HG03460 (cell line): Measurements from ENCODE around the gene FADS2.

Experiments used
- ATAC-seq: cut with Tn5 transposase; IDR thresholded peaks from one replicate; pipeline ENCODE4 v1.9.1; 2021; ENCODE audit not compliant: unreplicated experiment

Gene FADS2

GRCh38 chr11:61827571-61828378 is at the start of gene FADS2:
Gene FADS2, plus strand, starts transcription at chr11:61828300. Its CDS starts 91 bp downstream, at chr11:61828391.
- peak; percentile 73 for ATAC-seq

DNA sequence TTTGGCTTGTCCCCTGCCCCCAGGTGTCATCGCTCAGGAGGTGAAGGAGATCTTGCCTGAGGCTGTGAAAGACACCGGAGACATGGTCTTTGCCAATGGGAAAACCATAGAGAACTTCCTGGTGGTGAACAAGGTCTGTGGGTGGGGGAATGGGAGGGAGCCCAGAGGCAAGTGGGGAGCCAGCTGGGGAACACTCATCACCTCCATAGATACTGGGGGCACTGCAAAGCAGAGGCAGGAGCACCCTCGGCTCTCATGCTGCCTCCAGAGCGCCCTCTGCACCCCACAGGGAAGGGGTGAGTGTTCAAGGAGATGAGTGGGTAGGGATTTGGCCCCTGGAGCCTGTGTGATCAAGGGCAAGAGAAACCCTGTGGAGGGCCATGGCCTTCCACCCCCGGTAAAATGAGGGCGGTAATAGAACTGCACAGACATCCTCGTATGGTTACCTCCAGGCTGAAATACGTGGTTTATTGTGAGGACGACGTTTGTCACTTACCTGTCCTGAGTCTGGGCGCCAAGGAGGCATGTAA is 49.7 kb upstream of the FADS2 start:
- ATAC-seq = no peak

GRCh38 chr11:61778920-61779650 is 49.0 kb upstream of the FADS2 start:
- ATAC-seq = no peak

DNA sequence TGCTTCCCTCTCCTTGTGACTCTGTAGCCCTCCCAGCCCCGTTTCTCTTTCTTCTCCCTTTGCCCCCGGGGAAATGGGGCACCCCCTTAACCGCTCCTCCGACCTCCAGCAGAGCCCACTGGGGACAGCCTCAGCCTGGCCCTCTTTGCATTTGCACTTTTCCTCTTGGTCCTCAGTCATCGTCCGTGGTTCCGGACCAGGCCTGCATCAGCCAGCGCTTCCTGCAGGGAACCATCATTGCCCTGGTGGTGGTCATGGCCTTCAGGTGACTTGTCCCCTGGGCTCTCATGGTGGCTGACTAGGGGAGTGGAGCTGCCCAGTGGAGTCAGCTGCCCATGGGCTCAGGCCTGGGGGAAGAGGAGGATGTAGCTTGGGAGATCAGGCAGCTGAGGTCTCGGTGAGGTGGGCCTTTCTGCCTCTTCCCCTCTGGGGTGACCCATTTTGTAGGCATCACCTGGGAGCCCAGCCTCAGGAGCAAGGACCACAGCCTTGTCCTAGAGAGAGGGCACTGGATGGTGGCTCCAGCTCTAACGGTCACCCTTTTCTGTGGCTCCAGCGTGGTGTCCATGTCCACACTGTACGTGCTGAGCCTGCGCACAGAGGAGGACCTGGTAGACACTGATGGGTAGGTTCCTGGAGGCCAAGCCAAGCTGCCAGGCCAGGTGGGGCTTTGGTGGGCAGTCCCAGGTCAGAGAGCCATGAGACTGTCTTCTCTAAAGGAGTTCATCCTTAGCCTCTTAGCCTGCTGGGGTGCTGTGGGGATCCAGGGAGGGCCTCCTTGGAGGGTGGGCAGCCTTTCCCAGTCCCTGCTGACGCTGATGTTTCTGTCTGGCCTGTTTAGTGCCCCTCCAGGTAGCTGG is 48.2 kb upstream of the FADS2 start:
- ATAC-seq = no peak

DNA sequence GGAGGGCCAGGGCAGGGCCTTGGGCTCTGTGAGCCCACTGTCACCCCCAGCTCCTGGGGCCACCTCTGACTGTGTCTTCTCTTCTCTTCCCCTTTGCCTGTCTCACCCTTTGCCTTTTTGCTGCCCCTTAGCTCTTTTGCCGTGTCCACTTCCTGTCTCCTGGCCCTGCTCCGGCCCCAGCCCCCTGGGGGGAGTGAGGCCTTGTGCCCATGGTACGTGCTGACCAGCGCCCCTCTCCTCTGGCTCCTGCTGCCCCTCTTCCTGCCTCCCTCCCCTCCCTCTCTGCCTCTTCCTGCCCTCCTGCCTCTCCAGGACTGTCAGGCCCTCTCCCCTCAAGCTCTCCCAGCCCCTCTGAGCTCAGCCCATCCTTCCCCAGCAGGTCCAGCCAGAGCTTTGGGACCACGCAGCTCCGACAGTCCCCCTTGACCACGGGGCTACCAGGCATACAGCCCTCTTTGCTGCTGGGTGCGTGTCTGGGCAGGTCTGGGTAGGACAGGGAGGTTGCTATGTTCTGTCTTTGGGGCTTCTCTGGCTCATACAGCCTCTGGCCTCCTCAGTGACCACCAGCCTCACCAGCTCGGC is 47.4 kb upstream of the FADS2 start:
- ATAC-seq = no peak

- no peak for ATAC-seq
These were observed 46.5 kb upstream of the FADS2 start for GRCh38 chr11:61781585-61781984.

DNA sequence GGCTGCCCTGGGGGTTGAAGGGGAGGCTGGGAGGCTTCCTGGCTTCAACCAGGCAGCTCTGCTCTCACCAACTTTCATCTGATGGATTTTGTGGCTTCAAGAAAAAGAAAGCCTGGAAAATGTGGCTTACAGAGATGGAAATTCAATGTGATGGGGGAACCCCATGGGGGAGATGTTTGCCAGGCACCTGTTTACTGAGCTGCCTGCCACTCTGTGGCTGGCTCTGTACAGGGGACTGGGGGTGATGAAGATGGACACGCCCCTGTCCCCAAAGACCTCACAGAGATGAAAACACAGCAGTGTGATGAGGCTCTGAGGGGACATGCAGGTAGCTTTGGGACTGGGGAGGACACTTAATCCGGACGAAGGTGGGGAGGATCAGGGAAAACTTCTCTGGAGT is 45.8 kb upstream of the FADS2 start:
- no peak for ATAC-seq

DNA sequence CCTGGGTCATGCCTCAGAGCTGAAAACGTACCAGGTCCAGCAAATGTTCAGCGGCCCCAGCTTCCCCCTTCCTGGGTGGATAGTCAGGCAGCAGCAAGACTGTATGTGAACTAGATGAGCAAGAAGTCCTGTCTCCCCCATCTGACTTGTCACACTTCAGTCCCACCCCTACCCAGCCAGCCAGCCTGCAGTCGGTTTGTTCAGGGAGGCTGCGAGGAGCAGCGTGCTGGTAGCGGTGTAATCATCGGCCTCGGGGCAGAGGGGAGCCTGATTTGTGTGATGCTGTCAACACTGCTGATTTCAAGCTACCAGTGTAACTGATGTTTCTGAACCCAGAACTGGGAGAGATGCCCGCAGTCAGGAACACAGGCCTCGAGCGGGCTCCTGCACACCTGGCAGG is 45.3 kb upstream of the FADS2 start:
- ATAC-seq = no peak

GRCh38 chr11:61783717-61784505 is 44.2 kb upstream of the FADS2 start:
- ATAC-seq = no peak

- no peak for ATAC-seq
These were observed 43.6 kb upstream of the FADS2 start for GRCh38 chr11:61784506-61784805.

GRCh38 chr11:61785837-61786402 is 42.2 kb upstream of the FADS2 start:
- ATAC-seq = no peak

GRCh38 chr11:61787928-61788491 is 40.1 kb upstream of the FADS2 start:
- ATAC-seq = no peak

DNA sequence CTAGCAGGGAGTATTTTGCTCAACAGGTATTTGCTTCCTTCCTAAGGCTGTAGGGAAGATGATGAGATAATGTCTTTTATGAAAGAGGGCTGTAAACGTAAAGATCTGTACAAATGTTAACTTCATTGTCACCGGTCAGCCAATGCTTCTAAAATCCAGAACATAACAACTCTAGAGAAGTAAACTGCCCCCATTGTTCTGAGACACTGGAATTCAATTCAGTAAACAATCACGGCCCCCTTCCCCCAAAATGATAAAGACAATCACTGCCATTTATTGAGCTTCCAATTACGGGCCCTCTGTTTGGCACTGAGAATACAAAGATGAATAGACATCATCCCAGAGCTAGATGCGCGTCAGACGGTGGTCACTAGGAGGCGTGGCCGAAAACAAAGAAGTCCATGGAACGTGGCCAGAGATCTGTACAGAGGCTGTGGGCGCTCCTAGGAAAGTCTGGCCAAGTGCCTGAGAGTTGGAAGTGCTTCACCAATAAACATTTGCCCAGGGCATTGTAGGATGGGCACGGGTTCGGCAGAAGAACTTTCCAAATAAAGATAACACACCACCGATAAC is 36.3 kb upstream of the FADS2 start:
- ATAC-seq = peak; percentile 19

DNA sequence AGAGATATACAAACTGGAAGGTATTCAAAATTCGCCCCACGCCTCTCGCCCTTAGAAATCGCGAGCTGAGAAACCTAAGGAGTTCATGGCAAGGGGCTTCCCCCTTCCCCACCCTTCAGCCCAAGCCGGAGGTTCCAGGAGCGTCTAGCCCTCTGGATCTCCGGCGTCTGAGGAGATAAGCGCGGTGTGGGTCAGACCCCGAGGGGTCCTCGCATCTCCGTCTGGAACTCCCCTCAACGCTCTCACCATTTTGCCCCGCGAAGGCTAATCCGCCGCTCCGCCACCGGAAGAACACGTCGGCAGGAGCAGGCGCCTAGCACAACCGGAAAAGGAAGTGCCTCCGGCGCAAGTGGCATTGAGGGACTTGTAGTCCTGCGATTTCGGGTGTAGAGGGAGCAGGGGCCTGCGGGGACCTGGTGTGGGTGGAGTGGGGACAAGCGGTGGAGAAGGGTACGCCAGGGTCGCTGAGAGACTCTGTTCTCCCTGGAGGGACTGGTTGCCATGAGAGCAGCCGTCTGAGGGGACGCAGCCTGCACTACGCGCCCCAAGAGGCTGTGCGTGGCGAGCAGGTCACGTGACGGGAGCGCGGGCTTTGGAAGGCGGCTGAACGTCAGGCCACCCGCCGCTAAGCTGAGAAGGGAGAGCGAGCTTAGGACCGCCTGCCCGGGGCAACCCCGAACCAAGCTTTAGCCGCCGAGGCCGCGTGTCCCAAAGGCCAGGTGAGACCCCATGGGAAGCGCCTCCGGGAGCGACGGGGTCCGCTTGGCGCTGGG is 35.6 kb upstream of the FADS2 start, which contains the start of the genes FEN1 and TMEM258:
Gene FEN1 (plus strand): TSS at position 602 of the 773 bp plus-strand sequence. CDS start 2,451 bp downstream, outside the sequence.
Gene TMEM258 (minus strand): TSS at position 290 of the 773 bp plus-strand sequence. CDS start 41 bp downstream, at position 249.
- peak; percentile 80 for ATAC-seq

DNA sequence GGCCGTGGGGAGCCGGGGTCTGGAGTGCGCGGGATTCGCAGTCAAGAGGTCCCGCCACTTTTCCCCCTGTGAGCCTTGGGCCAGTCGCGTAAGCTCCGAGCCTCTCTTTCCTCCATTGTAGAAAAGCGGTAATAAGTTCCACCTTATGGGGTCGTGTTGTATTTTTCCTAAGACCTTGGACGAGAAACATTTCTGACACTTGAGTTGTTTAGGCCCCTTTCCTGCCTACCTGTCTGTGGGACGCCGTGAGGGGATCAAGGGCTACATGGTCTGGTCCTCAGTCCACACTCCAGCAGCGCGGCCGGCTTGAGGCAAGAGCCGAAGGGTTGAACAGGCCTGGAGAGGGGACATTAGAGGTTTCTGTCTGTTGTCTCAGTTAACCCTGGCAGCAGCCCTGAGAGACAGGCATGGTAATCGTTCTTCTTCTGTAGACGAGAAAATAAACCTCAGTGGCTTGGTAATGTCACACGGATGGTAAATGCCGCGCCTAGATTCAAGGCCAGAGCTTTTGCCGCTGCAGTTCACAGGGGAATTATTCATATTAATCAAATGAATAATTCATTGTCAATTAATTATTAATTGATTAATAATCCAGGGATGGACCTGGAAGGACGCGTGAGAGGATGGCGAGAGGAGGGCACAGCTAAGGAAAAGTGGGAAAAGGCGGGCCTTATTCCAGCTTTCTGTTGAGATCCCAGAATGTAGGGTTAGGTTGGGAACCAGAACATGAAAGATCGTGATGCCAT is 34.8 kb upstream of the FADS2 start:
- no peak for ATAC-seq

DNA sequence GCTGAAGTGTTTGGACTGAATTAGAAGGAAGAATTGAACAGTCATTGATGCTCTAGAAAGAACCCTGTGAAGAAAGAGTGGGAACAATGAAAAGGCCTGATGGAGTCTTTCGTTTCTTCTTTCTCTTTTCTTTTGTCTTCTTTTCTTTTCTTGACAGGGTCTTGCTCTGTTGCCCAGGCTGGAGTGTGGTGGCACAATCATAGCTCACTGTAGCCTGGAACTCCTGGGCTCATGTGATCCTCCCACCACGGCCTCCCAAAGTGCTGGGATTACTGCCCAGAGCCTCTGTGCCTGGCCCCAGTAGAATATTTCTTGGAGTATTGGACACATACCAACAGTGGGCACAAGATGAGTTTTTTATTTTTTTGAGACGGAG is 34.3 kb upstream of the FADS2 start:
- ATAC-seq = no peak

DNA sequence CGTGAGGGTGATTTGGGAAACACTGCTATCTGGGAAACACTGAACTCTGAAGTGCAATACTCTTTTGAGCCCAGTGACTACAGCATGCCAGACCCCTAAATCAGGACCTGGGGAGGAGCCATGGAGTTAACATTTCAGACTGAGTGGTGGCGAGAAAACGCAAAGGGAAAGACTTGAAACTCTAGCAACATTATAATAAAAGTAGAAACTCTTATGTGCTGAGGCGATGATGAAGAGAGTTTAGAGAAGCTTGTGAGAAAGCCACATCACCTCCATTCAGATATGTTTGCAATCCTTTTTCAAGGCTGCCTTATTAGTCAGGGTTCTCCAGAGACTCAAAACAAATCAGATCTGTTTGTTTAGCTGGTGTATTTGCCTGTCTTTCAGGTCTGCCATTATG is 33.5 kb upstream of the FADS2 start:
- ATAC-seq = no peak

GRCh38 chr11:61795459-61795858 is 32.6 kb upstream of the FADS2 start:
- no peak for ATAC-seq
